Activated T-cell treated with anti-CD3 and anti-CD28 coated beads for 24 hours (primary cell): ENCODE measurements around the gene LIMS2.

ENCODE experiments used
- DNase-seq: peaks from one replicate; pipeline ENCODE4 v3.0.0-alpha.2; 2020; ENCODE audit warnings: low read depth

LIMS2 gene

GRCh38 chr2:127674241-127675209 lies 805 bp downstream of the LIMS2 start:
- no peak for DNase-seq

GRCh38 chr2:127673291-127674069 lies 1.9 kb downstream of the LIMS2 start:
- no peak for DNase-seq

GRCh38 chr2:127672341-127673224 lies 2.7 kb downstream of the LIMS2 start:
- no peak for DNase-seq

GRCh38 chr2:127671557-127672302 lies 3.6 kb downstream of the LIMS2 start:
- no peak for DNase-seq

- DNase-seq: no peak
Observed at GRCh38 chr2:127670957-127671290, 4.4 kb downstream of the LIMS2 start.

- DNase-seq: no peak
Observed at GRCh38 chr2:127670055-127670956, 5.0 kb downstream of the LIMS2 start.

GRCh38 chr2:127669056-127669455 lies 6.3 kb downstream of the LIMS2 start:
- DNase-seq: no peak

GRCh38 chr2:127665267-127665893 lies 9.9 kb downstream of the LIMS2 start:
- no peak for DNase-seq

- no peak for DNase-seq
Observed at GRCh38 chr2:127664895-127665225, 10.5 kb downstream of the LIMS2 start.

GRCh38 chr2:127664065-127664894 lies 11.1 kb downstream of the LIMS2 start:
- no peak for DNase-seq

GRCh38 chr2:127663566-127664064 lies 11.7 kb downstream of the LIMS2 start:
- no peak for DNase-seq

GRCh38 chr2:127662937-127663565 lies 12.3 kb downstream of the LIMS2 start:
- DNase-seq: no peak

- no peak for DNase-seq
Observed at GRCh38 chr2:127661949-127662510, 13.3 kb downstream of the LIMS2 start.

- DNase-seq: no peak
Observed at GRCh38 chr2:127661072-127661649, 14.2 kb downstream of the LIMS2 start.

GRCh38 chr2:127660291-127660578 lies 15.1 kb downstream of the LIMS2 start:
- DNase-seq: no peak

- no peak for DNase-seq
Observed at GRCh38 chr2:127659408-127660290, 15.7 kb downstream of the LIMS2 start.
